ENCODE results near the gene REC114.
"Not testable (repeated sequence)": the region's sequence is repeated elsewhere in the genome, so short reads cannot be mapped to it uniquely, and the experiment has no call there.

Gene REC114

DNA sequence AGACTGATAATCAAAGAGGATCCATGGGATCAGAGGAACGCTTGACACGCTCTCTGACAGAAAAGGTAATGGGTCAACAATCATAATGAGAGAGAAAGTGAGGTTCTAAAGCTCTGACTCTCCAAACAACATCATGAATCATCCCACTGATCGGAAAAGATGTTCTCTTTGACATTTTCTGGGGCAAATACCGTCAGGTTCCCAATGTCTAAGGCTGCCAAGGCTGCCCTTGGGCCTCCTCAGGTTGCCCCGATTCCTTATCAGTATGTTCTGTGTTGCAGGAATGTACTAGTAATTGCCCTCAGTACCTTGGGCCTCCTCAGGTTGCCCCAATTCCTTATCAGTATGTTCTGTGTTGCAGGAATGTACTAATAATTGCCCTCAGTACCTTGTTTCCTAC lies 129.3 kb downstream of the REC114 start:
- no peak overlapping the region for H3K9ac ChIP-seq
- peaks cover 99 to 100% (median 100%) of the 10 kb centered on the region in 11 experiments for H3K36me3 ChIP-seq
- peaks cover 0 to 17% (median 8%) of the 10 kb centered on the region in 10 experiments; a peak in 10 of 20 replicates for H3K4me1 ChIP-seq
- no peak for TF ChIP-seq Cebpa-rat (IDR thresholded peaks at IDR 0.05)
- no peaks in the 10 kb centered on the region for H3K27me3 ChIP-seq
- peaks cover 0 to 98% (median 18%) of the 10 kb centered on the region in 11 experiments; a peak in 14 of 22 replicates for H4K20me1 ChIP-seq
- H3K4me2 ChIP-seq, result no peak overlapping the region
- no peaks in the 10 kb centered on the region for H3K9me3 ChIP-seq (replicated peaks in 1 of 11)
- no peak overlapping the region for H3K27ac ChIP-seq
- H3K4me3 ChIP-seq, result no peak overlapping the region

DNA sequence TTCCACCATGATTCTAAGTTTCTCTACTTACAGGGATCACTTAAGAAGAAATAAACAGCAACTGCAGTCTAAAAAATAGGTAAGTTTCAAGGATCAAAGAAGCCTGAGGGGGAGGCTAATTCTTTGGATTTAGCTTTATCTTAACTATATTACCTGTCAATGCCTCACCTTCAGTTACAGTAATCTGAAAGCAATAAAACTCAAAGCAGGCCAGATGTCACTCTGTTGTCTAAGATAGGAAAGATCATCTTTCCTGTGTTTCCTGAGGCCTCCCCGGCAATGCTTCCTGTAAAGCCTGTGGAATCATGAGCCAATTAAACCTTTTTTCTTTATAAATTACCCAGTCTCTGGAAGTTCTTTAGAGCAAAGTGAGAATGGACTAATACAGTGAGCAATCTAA lies 130.1 kb downstream of the REC114 start:
- H3K27me3 ChIP-seq, result no peaks in the 10 kb centered on the region
- TF ChIP-seq Cebpa-rat (IDR thresholded peaks at IDR 0.05), result no peak
- H3K4me3 ChIP-seq, result no peak overlapping the region
- H3K27ac ChIP-seq, result no peak overlapping the region
- peaks cover 0 to 17% (median 8%) of the 10 kb centered on the region in 10 experiments; a peak in 10 of 20 replicates for H3K4me1 ChIP-seq
- peaks cover 0 to 98% (median 18%) of the 10 kb centered on the region in 11 experiments; a peak in 14 of 22 replicates for H4K20me1 ChIP-seq
- H3K9me3 ChIP-seq (replicated peaks in 1 of 11), result no peaks in the 10 kb centered on the region
- no peak overlapping the region for H3K9ac ChIP-seq
- H3K4me2 ChIP-seq, result no peak overlapping the region
- peaks cover 99 to 100% (median 100%) of the 10 kb centered on the region in 11 experiments for H3K36me3 ChIP-seq

GRCh38 chr15:73573572-73573971 lies 130.6 kb downstream of the REC114 start:
- no peak overlapping the region for H3K4me2 ChIP-seq
- no peaks in the 10 kb centered on the region for H3K27me3 ChIP-seq
- H3K4me1 ChIP-seq, result peaks cover 0 to 17% (median 8%) of the 10 kb centered on the region in 10 experiments; a peak in 10 of 20 replicates
- H3K36me3 ChIP-seq, result peaks cover 99 to 100% (median 100%) of the 10 kb centered on the region in 11 experiments
- no peak overlapping the region for H3K4me3 ChIP-seq
- 0 out of 22 replicates have a peak, but pooled peaks of 1 of the 11 experiments have one; percentile 8 for TF ChIP-seq Cebpa-rat (IDR thresholded peaks at IDR 0.05)
- H3K27ac ChIP-seq, result no peak overlapping the region
- H4K20me1 ChIP-seq, result peaks cover 0 to 98% (median 17%) of the 10 kb centered on the region in 11 experiments; a peak in 14 of 22 replicates
- H3K9me3 ChIP-seq (replicated peaks in 1 of 11), result no peaks in the 10 kb centered on the region
- H3K9ac ChIP-seq, result no peak overlapping the region

GRCh38 chr15:73575636-73576247 lies 132.8 kb downstream of the REC114 start:
- Histone ChIP-seq H3K4me2 (no peak overlapping the region), H4K20me1 (peaks cover 0 to 94% (median 17%) of the 10 kb centered on the region in 11 experiments; a peak in 13 of 22 replicates), H3K9me3 (replicated peaks in 1 of 11) (no peaks in the 10 kb centered on the region), H3K27me3 (no peaks in the 10 kb centered on the region), H3K36me3 (peaks cover 95 to 97% (median 96%) of the 10 kb centered on the region in 11 experiments), H3K4me3 (no peak overlapping the region), H3K4me1 (peaks cover 0 to 14% (median 7%) of the 10 kb centered on the region in 10 experiments; a peak in 10 of 20 replicates), H3K9ac (no peak overlapping the region), H3K27ac (no peak overlapping the region)
- TF ChIP-seq Cebpa-rat (IDR thresholded peaks at IDR 0.05), result no peak

DNA sequence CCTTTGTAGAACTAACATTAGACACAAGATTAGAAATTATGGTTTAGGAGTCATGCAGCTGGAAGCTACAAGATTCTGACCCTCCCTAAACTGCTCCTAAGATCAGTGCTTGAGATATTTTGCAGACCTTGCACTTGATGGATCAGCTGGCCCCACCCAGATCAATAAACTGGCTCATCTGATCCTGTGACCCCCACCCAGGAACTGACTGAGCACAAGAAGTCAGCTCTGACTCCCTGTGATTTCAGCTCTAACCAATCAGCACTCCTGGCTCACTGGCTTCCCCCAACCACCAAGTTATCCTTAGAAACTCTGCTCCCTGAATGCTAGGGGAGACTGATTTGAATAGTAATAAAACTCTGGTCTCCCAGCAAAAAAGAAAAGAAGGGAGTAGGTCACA lies 134.6 kb downstream of the REC114 start:
- H3K36me3 ChIP-seq, result peaks cover 95 to 97% (median 96%) of the 10 kb centered on the region in 11 experiments
- not testable (repeated sequence) for H3K4me3 ChIP-seq; H3K27ac ChIP-seq; H3K4me2 ChIP-seq; H3K9ac ChIP-seq; H3K27me3 ChIP-seq; H3K4me1 ChIP-seq; H3K9me3 ChIP-seq (replicated peaks in 1 of 11)
- peaks cover 0 to 94% (median 25%) of the 10 kb centered on the region in 11 experiments; a peak in 15 of 22 replicates for H4K20me1 ChIP-seq

- no peak overlapping the region for H3K27ac ChIP-seq
- no peaks in the 10 kb centered on the region for H3K27me3 ChIP-seq
- H3K9ac ChIP-seq, result no peak overlapping the region
- peaks cover 0 to 94% (median 29%) of the 10 kb centered on the region in 11 experiments; a peak in 19 of 22 replicates for H4K20me1 ChIP-seq
- H3K9me3 ChIP-seq (replicated peaks in 1 of 11), result no peaks in the 10 kb centered on the region
- no peak overlapping the region for H3K4me2 ChIP-seq
- peaks cover 0 to 4% (median 0%) of the 10 kb centered on the region in 10 experiments; a peak in 1 of 20 replicates for H3K4me1 ChIP-seq
- H3K36me3 ChIP-seq, result peaks cover 95 to 97% (median 96%) of the 10 kb centered on the region in 11 experiments
- no peak for TF ChIP-seq Cebpa-rat (IDR thresholded peaks at IDR 0.05)
- no peak overlapping the region for H3K4me3 ChIP-seq
Observed at GRCh38 chr15:73578026-73578425, 135.1 kb downstream of the REC114 start.

- no peak for TF ChIP-seq Cebpa-rat (IDR thresholded peaks at IDR 0.05)
- peaks cover 10 to 96% (median 56%) of the 10 kb centered on the region in 11 experiments; a peak in 19 of 22 replicates for H4K20me1 ChIP-seq
- H3K9me3 ChIP-seq (replicated peaks in 1 of 11), result no peaks in the 10 kb centered on the region
- no peaks in the 10 kb centered on the region for H3K27me3 ChIP-seq
- H3K4me2 ChIP-seq, result no peak overlapping the region
- H3K4me3 ChIP-seq, result no peak overlapping the region
- H3K36me3 ChIP-seq, result peaks cover 95 to 97% (median 96%) of the 10 kb centered on the region in 11 experiments
- H3K27ac ChIP-seq, result no peak overlapping the region
- no peak overlapping the region for H3K9ac ChIP-seq
- peaks cover 0 to 15% (median 0%) of the 10 kb centered on the region in 10 experiments; a peak in 4 of 20 replicates for H3K4me1 ChIP-seq
Observed at GRCh38 chr15:73582851-73583379, 140.0 kb downstream of the REC114 start.

DNA sequence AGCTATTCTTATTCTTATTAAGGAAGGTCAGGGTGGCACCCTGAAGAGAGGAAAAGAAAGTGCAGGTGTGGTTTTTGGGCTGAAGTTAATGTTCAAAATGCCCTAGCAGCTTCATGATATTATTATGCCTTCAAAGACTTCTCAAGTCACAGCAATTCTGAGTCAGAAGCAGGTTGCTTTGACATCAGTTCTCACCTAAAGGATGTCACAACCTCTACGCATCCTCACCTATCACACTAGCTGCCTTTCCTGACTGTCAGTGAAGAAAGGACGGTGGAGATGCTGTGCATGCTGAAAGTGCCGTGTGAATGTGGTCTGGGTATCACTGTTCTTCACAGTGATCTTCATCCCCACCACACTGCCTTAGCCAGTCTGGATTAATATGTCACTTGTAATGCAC lies 140.6 kb downstream of the REC114 start:
- no peak overlapping the region for H3K4me2 ChIP-seq
- peaks cover 95 to 97% (median 97%) of the 10 kb centered on the region in 11 experiments for H3K36me3 ChIP-seq
- TF ChIP-seq Cebpa-rat (IDR thresholded peaks at IDR 0.05), result no peak

GRCh38 chr15:73584699-73585420 lies 141.9 kb downstream of the REC114 start:
- peaks cover 0 to 15% (median 0%) of the 10 kb centered on the region in 10 experiments; a peak in 4 of 20 replicates for H3K4me1 ChIP-seq
- no peak overlapping the region for H3K9ac ChIP-seq
- peaks cover 27 to 97% (median 75%) of the 10 kb centered on the region in 11 experiments; a peak in 21 of 22 replicates for H4K20me1 ChIP-seq
- no peaks in the 10 kb centered on the region for H3K27me3 ChIP-seq
- H3K36me3 ChIP-seq, result peaks cover 95 to 97% (median 97%) of the 10 kb centered on the region in 11 experiments
- no peak overlapping the region for H3K4me2 ChIP-seq
- H3K27ac ChIP-seq, result 0 out of 22 replicates have a peak overlapping the region, but pooled peaks of 1 of the 11 experiments have one; percentile 12
- no peak overlapping the region for H3K4me3 ChIP-seq
- no peak for TF ChIP-seq Cebpa-rat (IDR thresholded peaks at IDR 0.05)
- H3K9me3 ChIP-seq (replicated peaks in 1 of 11), result no peaks in the 10 kb centered on the region

More for the DNA sequence above, 140.6 kb downstream of the REC114 start:
- peaks cover 17 to 96% (median 62%) of the 10 kb centered on the region in 11 experiments; a peak in 19 of 22 replicates for H4K20me1 ChIP-seq
- peaks cover 0 to 15% (median 0%) of the 10 kb centered on the region in 10 experiments; a peak in 4 of 20 replicates for H3K4me1 ChIP-seq
- H3K4me3 ChIP-seq, result no peak overlapping the region
- no peaks in the 10 kb centered on the region for H3K9me3 ChIP-seq (replicated peaks in 1 of 11)
- H3K27ac ChIP-seq, result no peak overlapping the region
- no peak overlapping the region for H3K9ac ChIP-seq
- no peaks in the 10 kb centered on the region for H3K27me3 ChIP-seq
